GM12874 (cell line): ENCODE data around the gene ZNF628.
A peak's percentile ranks its signal among the peaks of the same experiment; 100 is the strongest.

Source experiments
- TF ChIP-seq, protein P1 (sequence below): IDR thresholded peaks from 2 replicates; pipeline ENCODE4 v1.5.1; 2011; ENCODE audit warnings: low read depth, mild to moderate bottlenecking, control low read depth, low read length, moderate library complexity; ENCODE audit not compliant: insufficient read depth

Gene ZNF628

GRCh38 chr19:55502197-55502952, 26.0 kb downstream of the ZNF628 start:
- TF ChIP-seq, protein P1, sequence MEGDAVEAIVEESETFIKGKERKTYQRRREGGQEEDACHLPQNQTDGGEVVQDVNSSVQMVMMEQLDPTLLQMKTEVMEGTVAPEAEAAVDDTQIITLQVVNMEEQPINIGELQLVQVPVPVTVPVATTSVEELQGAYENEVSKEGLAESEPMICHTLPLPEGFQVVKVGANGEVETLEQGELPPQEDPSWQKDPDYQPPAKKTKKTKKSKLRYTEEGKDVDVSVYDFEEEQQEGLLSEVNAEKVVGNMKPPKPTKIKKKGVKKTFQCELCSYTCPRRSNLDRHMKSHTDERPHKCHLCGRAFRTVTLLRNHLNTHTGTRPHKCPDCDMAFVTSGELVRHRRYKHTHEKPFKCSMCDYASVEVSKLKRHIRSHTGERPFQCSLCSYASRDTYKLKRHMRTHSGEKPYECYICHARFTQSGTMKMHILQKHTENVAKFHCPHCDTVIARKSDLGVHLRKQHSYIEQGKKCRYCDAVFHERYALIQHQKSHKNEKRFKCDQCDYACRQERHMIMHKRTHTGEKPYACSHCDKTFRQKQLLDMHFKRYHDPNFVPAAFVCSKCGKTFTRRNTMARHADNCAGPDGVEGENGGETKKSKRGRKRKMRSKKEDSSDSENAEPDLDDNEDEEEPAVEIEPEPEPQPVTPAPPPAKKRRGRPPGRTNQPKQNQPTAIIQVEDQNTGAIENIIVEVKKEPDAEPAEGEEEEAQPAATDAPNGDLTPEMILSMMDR = no peak

GRCh38 chr19:55503157-55503501, 26.7 kb downstream of the ZNF628 start:
- TF ChIP-seq, protein P1 = no peak

DNA sequence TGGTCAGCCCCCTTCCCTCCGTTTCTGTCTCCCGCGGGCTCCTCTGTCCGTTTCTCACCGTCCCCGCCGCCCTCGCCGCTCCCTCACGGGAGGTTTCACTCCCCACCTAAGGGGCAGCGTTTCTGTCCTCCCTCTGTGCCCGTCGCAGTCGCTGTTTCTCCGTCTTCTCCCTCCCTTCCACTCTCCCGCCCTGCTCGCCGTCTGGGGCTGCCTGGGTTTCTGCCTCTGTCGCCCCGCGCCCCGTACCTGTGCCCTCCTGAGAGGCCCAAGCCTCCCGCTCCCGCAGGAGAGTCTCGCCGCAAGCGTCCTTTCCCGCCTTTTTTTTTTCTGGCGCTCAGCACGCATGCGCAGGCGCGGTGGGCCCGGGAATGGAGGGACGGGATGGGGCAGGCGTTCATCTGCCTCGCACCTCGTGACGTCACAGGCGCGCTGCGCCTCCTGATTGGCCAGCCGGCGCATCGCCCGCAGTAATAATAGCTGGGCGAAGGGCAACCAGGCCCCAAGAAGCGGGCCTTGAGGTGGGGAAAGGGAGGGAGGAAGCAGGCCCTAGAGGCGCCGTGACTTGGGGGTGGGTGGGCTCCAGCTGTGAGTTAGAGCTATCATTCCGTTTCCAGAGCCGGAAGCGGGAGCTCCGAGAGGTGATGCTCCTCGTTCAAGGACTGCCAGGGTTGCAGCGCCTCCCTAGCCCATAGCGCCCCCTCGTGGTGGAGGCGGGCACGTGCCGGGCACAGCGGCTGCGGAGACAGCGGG, 27.3 kb downstream of the ZNF628 start:
- TF ChIP-seq, protein P1 = peak; percentile 98

DNA sequence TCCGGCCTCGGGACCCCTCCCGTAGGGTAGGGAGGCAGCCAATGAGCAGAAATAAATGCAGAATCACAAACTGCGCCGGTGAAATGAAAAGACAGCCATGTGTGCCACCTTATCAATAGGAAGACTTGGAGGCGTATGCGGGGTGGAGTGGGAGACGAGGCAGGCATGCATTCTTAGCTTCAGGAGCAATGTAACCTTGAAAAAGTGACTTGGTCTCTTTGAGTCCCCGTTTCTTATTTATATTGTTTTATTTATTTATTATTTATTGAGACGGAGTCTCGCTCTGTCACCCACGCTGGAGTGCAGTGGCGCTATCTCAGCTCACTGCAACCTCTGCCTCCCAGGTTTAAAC, 27.8 kb downstream of the ZNF628 start:
- TF ChIP-seq, protein P1 = no peak

DNA sequence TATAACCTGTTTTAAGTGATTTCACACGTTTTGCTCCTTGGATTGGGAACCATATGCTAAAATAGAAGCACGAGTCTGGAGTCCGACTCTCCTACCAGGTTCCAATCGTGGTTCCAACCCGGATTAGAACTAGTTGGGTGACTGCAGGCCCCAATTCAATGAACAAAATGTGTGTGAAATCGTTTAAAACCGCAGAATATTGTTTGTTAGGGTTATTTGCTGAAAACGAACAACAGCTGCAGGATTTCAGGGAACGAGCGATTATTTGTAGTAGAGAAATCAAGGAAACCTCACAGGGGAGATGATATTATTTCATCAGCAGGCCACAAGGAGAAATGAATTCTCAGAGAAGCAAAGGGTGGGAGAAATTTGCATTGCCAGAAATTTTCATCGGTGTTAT, 28.6 kb downstream of the ZNF628 start:
- TF ChIP-seq, protein P1 = no peak

DNA sequence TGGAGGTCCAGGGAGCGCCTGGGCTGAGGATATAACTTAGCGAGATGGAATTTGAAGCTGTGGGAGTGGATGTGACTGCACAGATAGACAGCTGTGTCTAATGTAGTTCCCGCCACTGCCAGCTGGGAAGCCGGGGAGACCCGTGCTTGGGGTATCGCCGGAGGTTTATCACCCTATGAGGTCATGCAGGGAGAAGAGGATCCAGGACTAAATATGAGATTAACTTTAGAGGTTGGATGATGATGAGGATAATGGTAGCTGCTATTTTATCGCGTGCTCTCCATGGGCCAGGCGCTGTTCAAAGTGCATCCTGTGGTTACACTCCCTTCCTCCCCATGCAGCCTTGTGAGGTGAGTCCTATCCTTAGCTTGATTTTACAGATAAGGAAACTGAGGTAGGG, 31.7 kb downstream of the ZNF628 start:
- TF ChIP-seq, protein P1 = no peak

- TF ChIP-seq, protein P1 = peak; percentile 92
These were observed 40.6 kb downstream of the ZNF628 start for GRCh38 chr19:55516878-55517620.
